GM12892 (cell line): ENCODE data around the gene RIT1.

ENCODE experiments used
- DNase-seq: peaks from one replicate; pipeline ENCODE4 v3.0.0; 2011; ENCODE audit not compliant: insufficient read length
- FAIRE-seq: peaks from 2 replicates; lab custom pipeline; 2011; peaks lifted over from hg19 to GRCh38; lab: Jason Lieb, UNC
- POLR2A ChIP-seq: IDR thresholded peaks from 2 replicates; pipeline ENCODE4 v1.6.1; 2011; ENCODE audit warnings: low read depth, low read length, control low read depth
- POLR2AphosphoS5 ChIP-seq: IDR thresholded peaks from 2 replicates; pipeline ENCODE4 v1.6.1; 2011; ENCODE audit warnings: low read depth, low read length, control low read depth
- TAF1 ChIP-seq: IDR thresholded peaks from 2 replicates; pipeline ENCODE4 v1.6.1; 2011; ENCODE audit warnings: low read depth, mild to moderate bottlenecking, control low read depth, low read length, borderline replicate concordance

The RIT1 gene

GRCh38 chr1:155859881-155860871, 51.0 kb downstream of the RIT1 start:
- DNase-seq: peak; percentile 55
- peak; percentile 58 for FAIRE-seq
- TF ChIP-seq POLR2AphosphoS5 (no peak; the same call in 1 of the 2 replicates), POLR2A (peak; percentile 68; the same call in 1 of the 2 replicates)

- DNase-seq (peak; percentile 67), FAIRE-seq (peak; percentile 68)
- TF ChIP-seq POLR2A: no peak; the same call in 1 of the 2 replicates
- no peak; the same call in 1 of the 2 replicates for TF ChIP-seq POLR2AphosphoS5
- no peak for TF ChIP-seq TAF1
Measured at GRCh38 chr1:155859234-155859829, 51.8 kb downstream of the RIT1 start, which contains the start of gene SYT11. SYT11 (plus strand) TSS chr1:155859567; CDS start chr1:155859762, 195 bp downstream.

- no peak for DNase-seq
- FAIRE-seq: no peak
- TF ChIP-seq POLR2A (no peak), TAF1 (no peak), POLR2AphosphoS5 (no peak)
Measured at GRCh38 chr1:155858800-155859233, 52.3 kb downstream of the RIT1 start.

GRCh38 chr1:155856975-155857930, 53.9 kb downstream of the RIT1 start, which contains the start of gene GON4L:
GON4L (minus strand) TSS chr1:155857214; CDS start chr1:155853780, 3,434 bp downstream.
- TF ChIP-seq POLR2AphosphoS5: peak; percentile 94
- TF ChIP-seq POLR2A: peak; percentile 90
- peak; percentile 62; the same call in 1 of the 2 replicates for TF ChIP-seq TAF1
- DNase-seq: peak; percentile 91
- peak; percentile 99 for FAIRE-seq

GRCh38 chr1:155856257-155856974, 54.7 kb downstream of the RIT1 start:
- DNase-seq (no peak), FAIRE-seq (no peak)
- TF ChIP-seq POLR2A: no peak
- TF ChIP-seq POLR2AphosphoS5: no peak
- no peak for TF ChIP-seq TAF1

- FAIRE-seq (no peak), DNase-seq (no peak)
- no peak for TF ChIP-seq POLR2A
- TF ChIP-seq POLR2AphosphoS5: no peak
- TF ChIP-seq TAF1: no peak
Measured at GRCh38 chr1:155850345-155850744, 60.8 kb downstream of the RIT1 start.

GRCh38 chr1:155847823-155848529, 63.2 kb downstream of the RIT1 start:
- DNase-seq (no peak), FAIRE-seq (no peak)
- TF ChIP-seq TAF1 (no peak), POLR2A (no peak), POLR2AphosphoS5 (no peak)
